Suppressor macrophage treated with lipopolysaccharide for 4 hours (primary cell): ENCODE results near the gene EPYC.

Experiments used
- DNase-seq: peaks from one replicate; pipeline ENCODE4 v3.0.0-alpha.2; 2020

The EPYC gene, protein sequence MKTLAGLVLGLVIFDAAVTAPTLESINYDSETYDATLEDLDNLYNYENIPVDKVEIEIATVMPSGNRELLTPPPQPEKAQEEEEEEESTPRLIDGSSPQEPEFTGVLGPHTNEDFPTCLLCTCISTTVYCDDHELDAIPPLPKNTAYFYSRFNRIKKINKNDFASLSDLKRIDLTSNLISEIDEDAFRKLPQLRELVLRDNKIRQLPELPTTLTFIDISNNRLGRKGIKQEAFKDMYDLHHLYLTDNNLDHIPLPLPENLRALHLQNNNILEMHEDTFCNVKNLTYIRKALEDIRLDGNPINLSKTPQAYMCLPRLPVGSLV

DNA sequence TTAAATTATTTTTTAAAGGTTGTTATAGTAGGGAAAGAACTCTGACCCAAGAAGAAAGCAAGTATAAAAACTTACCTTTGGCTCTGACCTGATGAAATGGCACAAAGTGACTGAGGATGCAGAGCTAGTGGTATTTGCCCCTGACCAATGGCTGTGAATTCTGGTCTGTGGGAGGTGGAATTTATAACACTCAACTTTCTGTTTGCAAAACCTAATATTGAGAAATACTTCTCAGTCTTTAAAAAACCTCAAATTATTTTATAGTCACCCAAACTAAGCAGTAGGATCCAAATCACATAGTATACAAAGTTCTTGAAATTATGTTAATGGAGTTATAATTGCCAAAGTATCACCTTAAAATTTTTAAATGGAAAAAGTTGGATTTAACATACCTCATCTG lies at the start of gene EPYC:
Gene EPYC (minus strand): TSS at position 101 of the 400 bp plus-strand sequence. CDS start 2,407 bp downstream, outside the sequence.
- DNase-seq = no peak

- no peak for DNase-seq
Measured at GRCh38 chr12:91053951-91054715, 49.4 kb upstream of the EPYC start.

DNA sequence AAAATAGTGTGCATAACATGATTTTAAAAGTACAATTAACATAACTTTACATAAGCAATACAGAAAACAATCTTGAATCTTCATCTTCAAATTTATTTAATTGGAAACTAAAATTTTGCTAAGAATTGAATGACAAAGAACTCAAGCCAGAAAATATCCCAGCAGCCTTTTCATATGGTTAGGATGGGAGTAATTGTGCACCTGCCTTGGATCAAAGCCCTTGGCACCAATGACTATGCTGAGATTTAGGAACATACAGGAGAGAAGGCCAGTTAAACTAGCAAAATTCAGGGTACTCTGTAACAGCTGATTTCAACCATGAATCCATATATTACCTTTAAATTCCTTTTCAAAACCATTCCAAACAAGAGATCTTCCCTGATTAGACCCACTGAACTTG lies 47.3 kb upstream of the EPYC start:
- no peak for DNase-seq

DNA sequence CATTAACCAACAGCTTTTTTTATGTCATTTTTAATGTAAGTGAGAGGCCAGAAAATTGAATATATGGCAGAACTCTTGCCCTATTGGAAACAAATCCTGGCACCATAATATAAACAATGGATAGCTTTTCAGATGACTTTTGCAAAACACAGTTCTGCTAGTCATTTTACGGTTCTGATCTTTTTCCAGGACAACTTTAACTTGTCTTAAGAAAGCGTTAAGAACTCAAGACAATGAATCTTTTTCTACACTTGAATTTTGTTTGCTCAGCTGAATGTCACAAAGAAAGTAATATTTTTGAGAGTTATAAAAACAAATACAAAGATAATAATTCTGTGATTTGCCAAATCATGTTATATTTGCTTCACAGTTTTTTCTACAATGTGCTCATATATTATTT lies 39.8 kb upstream of the EPYC start:
- DNase-seq = no peak

- DNase-seq = no peak
Measured at GRCh38 chr12:91043408-91043807, 38.6 kb upstream of the EPYC start.

GRCh38 chr12:91040096-91040755 lies 35.5 kb upstream of the EPYC start:
- no peak for DNase-seq

- no peak for DNase-seq
Measured at GRCh38 chr12:91037276-91037675, 32.5 kb upstream of the EPYC start.

GRCh38 chr12:91033251-91033650 lies 28.5 kb upstream of the EPYC start:
- DNase-seq = no peak

DNA sequence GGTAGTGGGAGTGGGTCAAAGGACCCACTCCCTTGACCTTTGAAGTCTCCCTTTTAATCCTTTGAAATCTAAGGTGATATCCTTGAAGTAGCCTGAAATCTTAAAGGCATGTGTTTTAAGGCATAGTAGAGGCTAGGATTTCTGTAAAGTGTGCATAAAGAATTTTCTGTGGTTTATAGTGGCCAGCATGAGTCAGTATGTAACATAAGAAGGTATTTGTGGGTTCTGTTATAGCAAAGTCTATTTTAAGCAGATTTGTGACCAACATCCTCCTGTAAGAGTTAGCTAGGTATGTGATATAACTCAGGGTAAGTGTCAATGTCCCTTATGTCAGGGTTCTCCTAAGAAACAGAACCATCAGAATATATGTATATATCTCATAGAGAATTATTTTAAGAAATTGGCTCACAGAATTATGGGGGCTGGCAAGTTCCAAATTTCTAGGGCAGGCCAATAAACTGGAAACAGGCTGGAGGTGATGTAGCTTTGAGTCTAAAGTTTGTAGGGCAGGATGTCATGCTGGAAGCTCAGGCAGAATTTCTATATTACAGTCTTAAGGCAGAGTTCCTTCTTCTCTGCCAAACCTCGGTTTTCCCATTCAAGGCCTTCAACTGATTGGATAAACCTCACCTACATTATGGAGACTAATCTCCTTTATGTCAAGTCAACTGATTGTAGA lies 18.7 kb upstream of the EPYC start:
- DNase-seq = no peak

GRCh38 chr12:91021076-91021475 lies 16.3 kb upstream of the EPYC start:
- peak; percentile 17 for DNase-seq

DNA sequence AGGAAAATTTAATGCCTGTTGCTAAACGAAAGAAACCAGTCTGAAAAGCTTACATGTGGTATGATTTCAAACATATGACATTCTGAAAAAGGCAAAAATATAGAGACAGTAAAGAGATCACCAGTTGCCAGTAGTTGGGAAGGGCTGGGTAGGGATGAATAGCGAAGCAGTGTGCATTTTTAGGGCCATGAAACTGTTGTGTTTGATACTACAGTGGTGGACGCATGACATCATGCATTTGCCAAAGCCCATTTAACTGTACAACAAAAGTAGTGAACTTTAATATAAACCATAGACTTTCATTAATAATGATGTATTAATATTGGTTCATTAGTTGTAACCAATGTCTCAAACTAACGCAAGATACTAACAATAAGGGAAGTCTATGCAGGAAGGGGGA lies 14.7 kb upstream of the EPYC start:
- no peak for DNase-seq

- no peak for DNase-seq
Measured at GRCh38 chr12:91017511-91018263, 12.9 kb upstream of the EPYC start.

GRCh38 chr12:91017043-91017442 lies 12.3 kb upstream of the EPYC start:
- DNase-seq = no peak

- no peak for DNase-seq
Measured at GRCh38 chr12:91009319-91009950, 4.7 kb upstream of the EPYC start.

DNA sequence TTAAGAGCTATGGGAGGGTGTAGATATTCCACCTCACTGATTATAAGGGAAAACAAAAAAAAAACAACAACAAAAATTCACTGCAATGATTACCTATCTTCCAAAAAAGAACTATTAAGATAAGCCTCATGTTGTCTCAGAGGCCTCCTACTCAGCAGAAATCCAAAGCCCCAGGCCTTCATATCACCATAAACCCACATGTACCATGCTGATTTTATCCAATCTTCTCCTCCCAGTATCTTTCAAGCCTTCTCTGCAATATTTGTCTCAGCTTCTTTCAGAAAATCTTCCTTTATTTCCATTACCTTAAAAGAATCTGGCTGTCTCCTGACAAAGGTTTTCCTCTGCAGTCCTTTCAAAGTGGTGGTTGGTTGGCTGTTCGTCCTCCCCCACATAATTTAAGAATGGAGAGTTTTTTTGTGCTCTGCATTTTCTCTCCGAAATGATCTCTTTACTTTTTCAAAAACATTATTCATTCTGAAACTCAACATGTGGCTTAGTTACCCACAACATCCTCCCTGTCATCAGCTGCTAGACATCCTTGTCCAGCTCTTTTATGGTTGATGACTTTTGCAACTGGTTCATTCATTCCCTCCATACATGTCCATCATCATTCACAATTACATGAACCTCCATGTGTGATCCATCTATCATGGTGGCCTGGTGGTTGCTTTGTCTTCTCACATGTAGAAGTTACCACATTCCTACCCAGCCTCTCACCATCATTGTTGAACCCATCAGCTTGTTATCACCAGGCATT lies 2.9 kb upstream of the EPYC start:
- DNase-seq = no peak

- DNase-seq = no peak
Measured at GRCh38 chr12:91003737-91004136, 1.0 kb downstream of the EPYC start.

GRCh38 chr12:91001306-91001705 lies 3.5 kb downstream of the EPYC start:
- DNase-seq = no peak

- no peak for DNase-seq
Measured at GRCh38 chr12:90999966-91000365, 4.8 kb downstream of the EPYC start.

DNA sequence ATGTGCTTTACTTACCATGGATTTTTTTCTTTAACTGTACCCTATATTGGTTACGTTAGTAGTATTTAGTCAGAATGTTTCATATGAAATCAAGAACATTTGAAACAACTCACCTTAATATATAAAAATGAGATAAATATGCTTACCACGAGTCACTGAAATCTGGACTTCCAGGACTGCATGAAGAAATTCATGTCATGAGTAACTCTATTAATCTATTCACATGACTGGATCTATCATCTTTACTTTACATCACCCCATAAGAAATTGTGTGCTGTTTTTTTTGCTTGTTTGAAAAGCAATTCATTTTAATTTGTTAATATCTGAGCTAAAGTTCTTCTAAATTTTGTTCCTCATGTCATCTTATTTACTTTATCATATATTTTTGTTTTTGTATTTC lies 5.2 kb downstream of the EPYC start:
- no peak for DNase-seq

DNA sequence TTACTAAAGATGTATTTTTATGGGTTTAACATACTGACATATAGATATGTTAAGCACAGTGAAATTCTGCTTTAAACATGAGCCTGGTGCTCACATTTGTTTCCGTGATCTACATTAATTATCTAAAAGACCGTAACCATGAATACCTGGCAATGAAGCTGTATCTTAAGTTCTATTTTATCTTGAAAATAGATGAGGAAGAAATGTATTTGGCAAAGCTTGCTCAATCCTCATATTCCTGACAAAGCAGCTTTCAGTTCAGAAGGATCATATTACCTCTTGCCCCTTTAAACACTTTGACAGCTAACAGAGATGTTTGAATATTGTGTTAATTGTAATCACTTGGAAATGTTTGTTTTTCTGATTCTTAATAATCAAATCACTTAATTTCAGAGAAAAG lies 9.8 kb downstream of the EPYC start:
- no peak for DNase-seq

- DNase-seq = no peak
Measured at GRCh38 chr12:90991952-90992465, 12.8 kb downstream of the EPYC start.
